ENCODE measurements around the gene NXPE3.

- no peak for TF ChIP-seq CTCF (IDR thresholded peaks at IDR 0.05)
- TF ChIP-seq POLR2A (IDR thresholded peaks at IDR 0.05), result peak; percentile 100
Measured at GRCh38 chr3:101848754-101849713, 70.0 kb downstream of the NXPE3 start, which contains the start of gene NFKBIZ.
